Measurements from ENCODE around the gene GALNT9.

- no peak for TF ChIP-seq CTCF (IDR thresholded peaks at IDR 0.05; ENCODE audit: low read depth, low read length)
- TF ChIP-seq EZH2phosphoT487 (IDR thresholded peaks at IDR 0.05; ENCODE audit: low read depth), result no peak
These were observed 65.0 kb downstream of the GALNT9 start for GRCh38 chr12:132264086-132265010.

All from OCI-LY3 (cell line).